Stimulated activated effector memory CD8-positive, alpha-beta T cell treated with anti-CD3 and anti-CD28 coated beads, Interleukin-12 subunit alpha, Interleukin-12 subunit beta, amount 100 ng/mL, for 72 hours (primary cell): Measurements from ENCODE around the gene EML1.

Source experiments
- ATAC-seq: fragments of 150-1000 bp; cut with Tn5 transposase; 2 replicates; pipeline ENCODE4 v1.10.0; 2021
- DNase-seq, 2 donors: peaks; one replicate each; pipeline ENCODE4 v3.0.0; 2021 to 2022; ENCODE audit warnings: low spot score in 2 of 2
- H3K27ac Mint-ChIP-seq: one replicate; pipeline ENCODE4 v1.8.0; 2022; ENCODE audit warnings: mild to moderate bottlenecking, mixed read lengths
- H3K36me3 Mint-ChIP-seq: one replicate; pipeline ENCODE4 v1.8.0; 2022; ENCODE audit warnings: mild to moderate bottlenecking, mixed read lengths
- H3K4me1 Mint-ChIP-seq: one replicate; pipeline ENCODE4 v1.8.0; 2022; ENCODE audit warnings: mixed read lengths
- H3K4me3 Mint-ChIP-seq: one replicate; pipeline ENCODE4 v1.8.0; 2022; ENCODE audit warnings: mild to moderate bottlenecking, mixed read lengths
- H3K9me3 Mint-ChIP-seq: one replicate; pipeline ENCODE4 v1.8.0; 2022; ENCODE audit warnings: mixed read lengths

The EML1 gene

GRCh38 chr14:99841436-99842071, 48.3 kb downstream of the EML1 start:
- Mint-ChIP-seq H3K27ac (no peak overlapping the region), H3K4me1 (no peaks in the 10 kb centered on the region), H3K4me3 (no peak overlapping the region), H3K9me3 (no peaks in the 10 kb centered on the region), H3K36me3 (no peaks in the 10 kb centered on the region)
- ATAC-seq (no peak), DNase-seq (no peak)

- peaks cover 4% of the 10 kb centered on the region for H3K9me3 Mint-ChIP-seq
- ATAC-seq = no peak
- H3K27ac Mint-ChIP-seq = no peak overlapping the region
- no peak for DNase-seq
- no peak overlapping the region for H3K4me3 Mint-ChIP-seq
- H3K4me1 Mint-ChIP-seq = no peaks in the 10 kb centered on the region
- H3K36me3 Mint-ChIP-seq = no peaks in the 10 kb centered on the region
Observed at GRCh38 chr14:99842141-99842540, 48.9 kb downstream of the EML1 start.

- DNase-seq (no peak), ATAC-seq (no peak)
- no peak overlapping the region for H3K4me3 Mint-ChIP-seq
- no peaks in the 10 kb centered on the region for H3K36me3 Mint-ChIP-seq
- no peaks in the 10 kb centered on the region for H3K4me1 Mint-ChIP-seq
- H3K27ac Mint-ChIP-seq = no peak overlapping the region
- H3K9me3 Mint-ChIP-seq = peaks cover 10% of the 10 kb centered on the region
Observed at GRCh38 chr14:99846808-99847207, 53.6 kb downstream of the EML1 start.

GRCh38 chr14:99850709-99851108, 57.5 kb downstream of the EML1 start:
- Mint-ChIP-seq H3K36me3 (no peaks in the 10 kb centered on the region), H3K4me3 (no peak overlapping the region), H3K9me3 (peaks cover 10% of the 10 kb centered on the region), H3K27ac (no peak overlapping the region), H3K4me1 (no peaks in the 10 kb centered on the region)
- no peak for ATAC-seq
- DNase-seq = no peak

GRCh38 chr14:99852578-99852977, 59.4 kb downstream of the EML1 start:
- H3K4me3 Mint-ChIP-seq = no peak overlapping the region
- no peak overlapping the region for H3K27ac Mint-ChIP-seq
- peaks cover 3% of the 10 kb centered on the region for H3K9me3 Mint-ChIP-seq
- DNase-seq = no peak
- ATAC-seq = no peak
- H3K4me1 Mint-ChIP-seq = no peaks in the 10 kb centered on the region
- no peaks in the 10 kb centered on the region for H3K36me3 Mint-ChIP-seq

GRCh38 chr14:99853206-99853605, 60.0 kb downstream of the EML1 start:
- Mint-ChIP-seq H3K36me3 (no peaks in the 10 kb centered on the region), H3K4me1 (no peaks in the 10 kb centered on the region), H3K9me3 (no peaks in the 10 kb centered on the region), H3K27ac (no peak overlapping the region), H3K4me3 (no peak overlapping the region)
- ATAC-seq (no peak), DNase-seq (no peak)

GRCh38 chr14:99854831-99855230, 61.6 kb downstream of the EML1 start:
- no peaks in the 10 kb centered on the region for H3K4me1 Mint-ChIP-seq
- no peaks in the 10 kb centered on the region for H3K36me3 Mint-ChIP-seq
- no peaks in the 10 kb centered on the region for H3K9me3 Mint-ChIP-seq
- DNase-seq = no peak
- H3K4me3 Mint-ChIP-seq = no peak overlapping the region
- no peak for ATAC-seq
- no peak overlapping the region for H3K27ac Mint-ChIP-seq

GRCh38 chr14:99855271-99855670, 62.1 kb downstream of the EML1 start:
- Mint-ChIP-seq H3K27ac (no peak overlapping the region), H3K4me1 (no peaks in the 10 kb centered on the region), H3K36me3 (no peaks in the 10 kb centered on the region), H3K9me3 (no peaks in the 10 kb centered on the region), H3K4me3 (no peak overlapping the region)
- DNase-seq (no peak), ATAC-seq (no peak)

- no peak overlapping the region for H3K27ac Mint-ChIP-seq
- DNase-seq (no peak), ATAC-seq (no peak)
- no peaks in the 10 kb centered on the region for H3K4me1 Mint-ChIP-seq
- no peaks in the 10 kb centered on the region for H3K9me3 Mint-ChIP-seq
- no peak overlapping the region for H3K4me3 Mint-ChIP-seq
- H3K36me3 Mint-ChIP-seq = no peaks in the 10 kb centered on the region
Observed at GRCh38 chr14:99857551-99857950, 64.3 kb downstream of the EML1 start.

- H3K4me3 Mint-ChIP-seq = no peak overlapping the region
- no peak overlapping the region for H3K27ac Mint-ChIP-seq
- H3K4me1 Mint-ChIP-seq = no peaks in the 10 kb centered on the region
- ATAC-seq (no peak), DNase-seq (no peak)
- no peaks in the 10 kb centered on the region for H3K9me3 Mint-ChIP-seq
- no peaks in the 10 kb centered on the region for H3K36me3 Mint-ChIP-seq
Observed at GRCh38 chr14:99860219-99860618, 67.0 kb downstream of the EML1 start.

GRCh38 chr14:99862136-99862535, 68.9 kb downstream of the EML1 start:
- H3K27ac Mint-ChIP-seq = no peak overlapping the region
- no peak for ATAC-seq
- no peaks in the 10 kb centered on the region for H3K4me1 Mint-ChIP-seq
- no peaks in the 10 kb centered on the region for H3K9me3 Mint-ChIP-seq
- H3K4me3 Mint-ChIP-seq = no peak overlapping the region
- DNase-seq = no peak
- no peaks in the 10 kb centered on the region for H3K36me3 Mint-ChIP-seq

- DNase-seq (no peak), ATAC-seq (peak; percentile 76)
- Mint-ChIP-seq H3K4me1 (no peaks in the 10 kb centered on the region), H3K36me3 (no peaks in the 10 kb centered on the region), H3K9me3 (no peaks in the 10 kb centered on the region), H3K4me3 (no peak overlapping the region), H3K27ac (no peak overlapping the region)
Observed at GRCh38 chr14:99863059-99863458, 69.8 kb downstream of the EML1 start.

- Mint-ChIP-seq H3K4me1 (no peaks in the 10 kb centered on the region), H3K4me3 (no peak overlapping the region), H3K9me3 (no peaks in the 10 kb centered on the region), H3K36me3 (no peaks in the 10 kb centered on the region), H3K27ac (no peak overlapping the region)
- ATAC-seq = no peak
- DNase-seq = no peak
Observed at GRCh38 chr14:99865408-99865807, 72.2 kb downstream of the EML1 start.

GRCh38 chr14:99870617-99871016, 77.4 kb downstream of the EML1 start:
- no peak for ATAC-seq
- H3K4me1 Mint-ChIP-seq = no peaks in the 10 kb centered on the region
- H3K4me3 Mint-ChIP-seq = no peak overlapping the region
- no peaks in the 10 kb centered on the region for H3K9me3 Mint-ChIP-seq
- no peak overlapping the region for H3K27ac Mint-ChIP-seq
- no peaks in the 10 kb centered on the region for H3K36me3 Mint-ChIP-seq
- no peak for DNase-seq

- DNase-seq (no peak), ATAC-seq (no peak)
- no peaks in the 10 kb centered on the region for H3K36me3 Mint-ChIP-seq
- H3K4me3 Mint-ChIP-seq = no peak overlapping the region
- H3K4me1 Mint-ChIP-seq = no peaks in the 10 kb centered on the region
- no peaks in the 10 kb centered on the region for H3K9me3 Mint-ChIP-seq
- no peak overlapping the region for H3K27ac Mint-ChIP-seq
Observed at GRCh38 chr14:99871771-99872170, 78.6 kb downstream of the EML1 start.

GRCh38 chr14:99872786-99873440, 79.7 kb downstream of the EML1 start:
- Mint-ChIP-seq H3K27ac (no peak overlapping the region), H3K4me3 (no peak overlapping the region), H3K36me3 (no peaks in the 10 kb centered on the region), H3K4me1 (no peaks in the 10 kb centered on the region), H3K9me3 (no peaks in the 10 kb centered on the region)
- DNase-seq (no peak), ATAC-seq (no peak)
